OCI-LY7 (cell line): ENCODE data around the gene MIF4GD. TPM values are rescaled to one million over a fixed set of nuclear protein-coding genes. Genes with fewer than 3 reads are reported as not detected.
A peak's percentile ranks its signal among the peaks of the same experiment; 100 is the strongest.

Experiments
- BruUV-seq: library from RNA; stranded (reverse); fragments of 400-500 nt; replicated peaks from 2 replicates; lab custom pipeline; 2021; lab: Mats Ljungman, UMichigan
- CTCF ChIA-PET: fragments of 300-600 bp; sonication (Branson Sonifier 250); formaldehyde crosslinking; loops from one replicate; lab custom pipeline; 2022; ENCODE audit warnings: antibody characterized with exemption; ENCODE audit not compliant: unreplicated experiment; lab: Charles Lee
- POLR2A ChIA-PET: fragments of 300-600 bp; sonication (Branson Sonifier 250); formaldehyde crosslinking; loops from one replicate; lab custom pipeline; 2022; ENCODE audit warnings: antibody characterized with exemption; lab: Charles Lee
- DNase-seq: peaks from one replicate; pipeline ENCODE4 v3.0.0-alpha.2; 2015; ENCODE audit warnings: low spot score
- H2AFZ ChIP-seq: fragments of 200-600 bp; sonication (generic), shearing (Covaris generic); 2 replicates; pipeline ENCODE4 v1.6.1; 2014; ENCODE audit warnings: mild to moderate bottlenecking, antibody characterized with exemption, low read length, moderate library complexity
- H3K27ac ChIP-seq: fragments of 200-600 bp; sonication (generic); 2 replicates; pipeline ENCODE4 v1.5.1; 2014; ENCODE audit warnings: mixed run types, low read depth, mild to moderate bottlenecking, moderate library complexity, low read length, inconsistent platforms; ENCODE audit not compliant: poor library complexity, severe bottlenecking
- H3K36me3 ChIP-seq: fragments of 200-600 bp; sonication (generic); 2 replicates; pipeline ENCODE4 v1.6.1; 2014; ENCODE audit warnings: mild to moderate bottlenecking, antibody characterized with exemption, low read length, moderate library complexity, mixed read lengths; ENCODE audit not compliant: insufficient read depth
- H3K4me1 ChIP-seq: fragments of 200-600 bp; sonication (generic); 2 replicates; pipeline ENCODE4 v1.5.1; 2014; ENCODE audit warnings: mild to moderate bottlenecking, low read length; ENCODE audit not compliant: insufficient read depth, poor library complexity, severe bottlenecking
- H3K4me2 ChIP-seq: fragments of 200-600 bp; sonication (generic); 2 replicates; pipeline ENCODE4 v1.6.1; 2014; ENCODE audit warnings: mild to moderate bottlenecking, low read length
- H3K4me3 ChIP-seq: fragments of 200-600 bp; sonication (generic); 2 replicates; pipeline ENCODE4 v1.5.1; 2014; ENCODE audit warnings: mild to moderate bottlenecking, low read depth, low read length; ENCODE audit not compliant: poor library complexity, severe bottlenecking
- H3K79me2 ChIP-seq: fragments of 200-600 bp; sonication (generic); 2 replicates; pipeline ENCODE4 v1.6.1; 2016; ENCODE audit warnings: low read depth, mild to moderate bottlenecking, low read length, moderate library complexity, mixed read lengths; ENCODE audit not compliant: insufficient read depth
- H3K9me2 ChIP-seq: fragments of 200-600 bp; sonication (generic); 2 replicates; pipeline ENCODE4 v1.6.1; 2016; ENCODE audit warnings: mild to moderate bottlenecking, low read length, mixed read lengths; ENCODE audit not compliant: insufficient read depth
- H3K9me3 ChIP-seq: fragments of 200-600 bp; sonication (generic); 2 replicates; pipeline ENCODE4 v1.6.1; 2014; ENCODE audit warnings: mild to moderate bottlenecking, mixed run types, low read length, mixed read lengths
- H4K20me1 ChIP-seq: fragments of 200-600 bp; sonication (generic); 2 replicates; pipeline ENCODE4 v1.6.1; 2014; ENCODE audit warnings: mild to moderate bottlenecking, antibody characterized with exemption, low read length, moderate library complexity, mixed read lengths; ENCODE audit not compliant: insufficient read depth
- CTCF ChIP-seq: fragments of 200-600 bp; sonication (generic); conservative IDR thresholded peaks from 2 replicates; pipeline ENCODE4 v1.5.1; 2014; ENCODE audit warnings: mild to moderate bottlenecking, antibody characterized with exemption, low read length, moderate library complexity, mixed read lengths
- EZH2phosphoT487 ChIP-seq: fragments of 200-600 bp; sonication (generic); IDR thresholded peaks from 2 replicates; pipeline ENCODE4 v1.6.1; 2018; ENCODE audit warnings: low read depth, borderline replicate concordance, mild to moderate bottlenecking, mixed run types, antibody characterized with exemption, low read length, moderate library complexity, mixed read lengths
- intact Hi-C: fragments of 100-400 bp; cut with micrococcal nuclease; formaldehyde crosslinking; loops from one replicate; pipeline ENCODE4 v1.10.0; 2022; ENCODE audit not compliant: unreplicated experiment
- total RNA-seq, 2 experiments: library from RNA; depleted of rRNA in 1 of 2; stranded (reverse); fragments of >200 nt in 1 of 2; shearing (Covaris generic) in 1 of 2; gene quantifications; 2 replicates each; pipeline ENCODE4 v1.2.3, GENCODE V29; 2014 to 2022

Gene MIF4GD
- total RNA-seq, 2 experiments from 2014 or later, result 70.9 to 132 TPM

GRCh38 chr17:75318615-75319222 is 47.7 kb upstream of the MIF4GD start:
- Histone ChIP-seq H3K36me3 (peaks cover 80% of the 10 kb centered on the region), H3K4me1 (peaks cover 98% of the 10 kb centered on the region), H3K9me3 (no peaks in the 10 kb centered on the region), H2AFZ (no peak overlapping the region), H3K9me2 (no peaks in the 10 kb centered on the region), H4K20me1 (no peaks in the 10 kb centered on the region), H3K27ac (peak overlapping the region; percentile 92), H3K4me3 (peak overlapping the region; percentile 51), H3K4me2 (peak overlapping the region; percentile 67), H3K79me2 (peaks cover 52% of the 10 kb centered on the region)
- BruUV-seq, result no TSS peak
- intact Hi-C loops, result no loop called here
- TF ChIP-seq EZH2phosphoT487 (no peak), CTCF (no peak)
- POLR2A ChIA-PET, result interaction anchor here (0.5 to 23.2 kb wide), 8 partner anchors 11 to 88 kb away, joined by 3 to 393 read pairs (median 10); partner anchors contain the start of gene SLC25A19
- CTCF ChIA-PET, result interaction anchor here (1.2 to 2.7 kb wide), 3 partner anchors 23 to 30 kb away, joined by 3 to 10 read pairs (median 5); partner anchors contain the start of gene SLC25A19
- DNase-seq, result no peak

- CTCF ChIA-PET, result interaction anchor here (1.2 to 1.5 kb wide), 2 partner anchors 22 to 29 kb away, joined by 3 to 5 read pairs; partner anchors contain the start of gene SLC25A19
- Histone ChIP-seq H3K4me3 (peak overlapping the region; percentile 51), H3K79me2 (peaks cover 48% of the 10 kb centered on the region), H3K36me3 (peaks cover 75% of the 10 kb centered on the region), H3K4me2 (peak overlapping the region; percentile 67), H2AFZ (no peak overlapping the region), H4K20me1 (no peaks in the 10 kb centered on the region), H3K27ac (peak overlapping the region; percentile 92), H3K4me1 (peaks cover 97% of the 10 kb centered on the region), H3K9me3 (no peaks in the 10 kb centered on the region), H3K9me2 (no peaks in the 10 kb centered on the region)
- no TSS peak for BruUV-seq
- intact Hi-C loops, result no loop called here
- POLR2A ChIA-PET, result interaction anchor here (0.7 to 23.2 kb wide), 6 partner anchors 20 to 90 kb away, joined by 3 to 393 read pairs (median 8); no protein-coding TSS in a partner anchor
- TF ChIP-seq EZH2phosphoT487 (no peak), CTCF (no peak)
- no peak for DNase-seq
These were observed 47.2 kb upstream of the MIF4GD start for GRCh38 chr17:75318211-75318610.

- peaks cover 42% of the 10 kb centered on the region for H3K79me2 ChIP-seq
- H3K9me3 ChIP-seq, result no peaks in the 10 kb centered on the region
- H3K9me2 ChIP-seq, result no peaks in the 10 kb centered on the region
- peaks cover 97% of the 10 kb centered on the region for H3K4me1 ChIP-seq
- intact Hi-C loops, result no loop called here
- no peaks in the 10 kb centered on the region for H4K20me1 ChIP-seq
- no peak for DNase-seq
- H3K36me3 ChIP-seq, result peaks cover 69% of the 10 kb centered on the region
- no TSS peak for BruUV-seq
- peak overlapping the region; percentile 67 for H3K4me2 ChIP-seq
- no peak overlapping the region for H2AFZ ChIP-seq
- TF ChIP-seq CTCF (no peak), EZH2phosphoT487 (no peak)
- H3K4me3 ChIP-seq, result peak overlapping the region; percentile 10
- CTCF ChIA-PET, result interaction anchor here (1.1 to 2.2 kb wide), 3 partner anchors 11 to 88 kb away, joined by 3 to 4 read pairs (median 3); partner anchors contain the start of gene GRB2
- POLR2A ChIA-PET, result interaction anchor here (0.6 to 23.2 kb wide), 10 partner anchors 9 to 91 kb away, joined by 3 to 393 read pairs (median 7); partner anchors contain the start of gene SLC25A19
- H3K27ac ChIP-seq, result peak overlapping the region; percentile 92
These were observed 46.6 kb upstream of the MIF4GD start for GRCh38 chr17:75317671-75318070.
